Heart left ventricle (tissue), 16 donors: ENCODE measurements around the gene GDF10. TPM values are rescaled to one million over a fixed set of nuclear protein-coding genes. Genes with fewer than 3 reads are reported as not detected.

Experiments
- ATAC-seq, 4 donors: fragments of 200-7000 bp; cut with Tn5 transposase; one replicate each; pipeline ENCODE4 v1.9.1; 2020 to 2022; ENCODE audit warnings: moderate library complexity in 4 of 4, mild to moderate bottlenecking in 3 of 4, moderate number of reproducible peaks in 1 of 4
- DNase-seq, 5 donors: peaks; one replicate each; pipeline ENCODE4 v3.0.0-alpha.2; 2020
- H3K27ac ChIP-seq, 12 donors: fragments of 200-600 bp; sonication (generic) in 4 of 12; one replicate each; pipeline versions ENCODE4 v1.5.0 to v1.8.0; 2016 to 2022; ENCODE audit warnings: mild to moderate bottlenecking in 2 of 12
- H3K27me3 ChIP-seq, 9 donors: fragments of 200-600 bp; sonication (generic) in 2 of 9; one replicate each; pipeline versions ENCODE4 v1.5.1 to v1.8.0; 2016 to 2022; ENCODE audit warnings: mild to moderate bottlenecking in 3 of 9
- H3K36me3 ChIP-seq, 9 donors: fragments of 200-600 bp; sonication (generic) in 2 of 9; one replicate each; pipeline versions ENCODE4 v1.5.0 to v1.8.0; 2018 to 2022; ENCODE audit warnings: mild to moderate bottlenecking in 2 of 9
- H3K4me1 ChIP-seq, 12 donors: fragments of 200-600 bp; sonication (generic) in 4 of 12; one replicate each; pipeline versions ENCODE4 v1.5.0 to v1.8.0; 2016 to 2022; ENCODE audit warnings: mild to moderate bottlenecking in 3 of 12
- H3K4me3 ChIP-seq, 12 donors: fragments of 200-600 bp; sonication (generic) in 4 of 12; one replicate each; pipeline versions ENCODE4 v1.5.0 to v1.8.0; 2017 to 2022; ENCODE audit warnings: mild to moderate bottlenecking in 9 of 12, moderate library complexity in 4 of 12
- H3K9me3 ChIP-seq, 12 donors: fragments of 200-600 bp; sonication (generic) in 4 of 12; one replicate each; pipeline versions ENCODE4 v1.5.0 to v1.8.0; 2016 to 2022; ENCODE audit warnings: mild to moderate bottlenecking in 1 of 12
- CTCF ChIP-seq, 12 donors: fragments of 200-600 bp; sonication (generic) in 4 of 12; IDR thresholded peaks; one replicate each; pipeline versions ENCODE4 v1.5.0 to v1.8.0; 2018 to 2022; ENCODE audit warnings: antibody characterized with exemption in 12 of 12, mild to moderate bottlenecking in 5 of 12
- POLR2A ChIP-seq, 2 donors: fragments of 450-650 bp; IDR thresholded peaks; one replicate each; pipeline ENCODE4 v1.6.1; 2017; ENCODE audit warnings: antibody characterized with exemption in 2 of 2, mild to moderate bottlenecking in 2 of 2, moderate library complexity in 2 of 2
- WGBS, 4 donors: extraction: QIAGEN DNeasy Blood & Tissue Kit in 2 of 4; methylation state at CpG; one replicate each; pipeline versions ENCODE4 v1.1.5 to v1.1.7; 2013 to 2018; 5-methylcytosine and 5-hydroxymethylcytosine counted together
- intact Hi-C, 10 donors: fragments of 100-400 bp; cut with DNase I; formaldehyde crosslinking; loops; one replicate each; pipeline versions ENCODE4 v1.11.1 to v1.14.2; 2022
- polyA plus RNA-seq, 2 donors: library from polyadenylated mRNA; stranded (reverse); fragments of 200-250 nt; gene quantifications; one replicate each; pipeline ENCODE4 v1.2.3, GENCODE V29; 2013
- total RNA-seq, 9 donors: library from RNA; depleted of rRNA in 2 of 9; stranded (reverse); fragments of >200 nt in 2 of 9; fragmentation: NEBNext Ultra II Directional in 3 of 9; extraction: Animal tissue kit (Norgen Biotek cat#: 25700) in 3 of 9; gene quantifications; one replicate each; pipeline versions ENCODE4 v1.1.0 to v1.2.4, GENCODE V29; 2016 to 2023
- donor health status: ischemic (EF 13 %, LVEDD 7.1; RV severe dilation, severe dysfunction).
- donor health status: healthy with polysubstance abuse.
- donor health status: DM: no; HTN: yes; CAD: no.
- donor health status: DM: no; HTN: no; CAD: no.
- donor health status: ischemic (EF 25% LVEDD 6.9; RV normal size, moderate dysfunction).
- donor health status: ischemic (EF 25% LVEDD 5.7; RV mildly dilated, moderate dysfunction).
- donor health status: healthy.
- donor health status: DM: yes; HTN: yes; CAD: no.
- donor health status: ischemic (EF 35%, LVEDD 5.7; RV mildly dilated, moderate dysfunction).
- donor health status: nonischemic (EF 11% LVEDD 7.7; RV severe dilation, severe dysfunction).
- donor health status: DM: yes; HTN: yes; CAD: no.
- donor health status: PGD.
- donor health status: ischemic (EF 29% LVEDD 5.4; RV normal size, mild dysfunction).
- donor health status: nonischemic (EF 23%, LVEDD 6.1; RV moderate dilation, normal function).

GDF10 gene
- total and polyA plus RNA-seq, 11 donors, result 0.19 to 1.6 (median 0.30) TPM; not detected in 3

- 75 to 83% (median 80%) methylated on average over 11 to 14 of the region's 14 CpGs for WGBS, 4 donors
- Histone ChIP-seq H3K27ac (no peak overlapping the region), H3K36me3 (no peaks in the 10 kb centered on the region), H3K9me3 (no peaks in the 10 kb centered on the region), H3K27me3 (peaks cover 0 to 5% (median 0%) of the 10 kb centered on the region in 9 donors), H3K4me1 (no peaks in the 10 kb centered on the region), H3K4me3 (no peak overlapping the region)
- DNase-seq (no peak), ATAC-seq (no peak)
- intact Hi-C loops, result no loop called here
- no peak for TF ChIP-seq CTCF (IDR thresholded peaks at IDR 0.05)
- no peak for TF ChIP-seq POLR2A (IDR thresholded peaks at IDR 0.05)
Observed at GRCh38 chr10:47351899-47352815, 52.2 kb downstream of the GDF10 start.

GRCh38 chr10:47353351-47353750 lies 53.4 kb downstream of the GDF10 start:
- ATAC-seq (no peak), DNase-seq (no peak)
- H3K4me3 ChIP-seq, result no peak overlapping the region
- TF ChIP-seq POLR2A (IDR thresholded peaks at IDR 0.05) (no peak), CTCF (IDR thresholded peaks at IDR 0.05) (no peak)
- 85 to 93% (median 92%) methylated on average over 4 to 6 of the region's 6 CpGs for WGBS, 4 donors
- peaks cover 0 to 5% (median 0%) of the 10 kb centered on the region in 9 donors for H3K27me3 ChIP-seq
- H3K36me3 ChIP-seq, result no peaks in the 10 kb centered on the region
- no peaks in the 10 kb centered on the region for H3K4me1 ChIP-seq
- H3K27ac ChIP-seq, result no peak overlapping the region
- intact Hi-C loops, result no loop called here
- no peaks in the 10 kb centered on the region for H3K9me3 ChIP-seq

GRCh38 chr10:47354165-47354564 lies 54.2 kb downstream of the GDF10 start:
- intact Hi-C loops, result no loop called here
- ATAC-seq (no peak), DNase-seq (no peak)

More at GRCh38 chr10:47354165-47354564, 54.2 kb downstream of the GDF10 start:
- Histone ChIP-seq H3K27me3 (peaks cover 0 to 5% (median 0%) of the 10 kb centered on the region in 9 donors), H3K36me3 (no peaks in the 10 kb centered on the region), H3K27ac (no peak overlapping the region), H3K9me3 (no peaks in the 10 kb centered on the region), H3K4me1 (no peaks in the 10 kb centered on the region), H3K4me3 (no peak overlapping the region)
- 60 to 75% (median 65%) methylated on average over 4 of the region's 4 CpGs for WGBS, 4 donors
- TF ChIP-seq POLR2A (IDR thresholded peaks at IDR 0.05) (no peak), CTCF (IDR thresholded peaks at IDR 0.05) (peak in 2 of 12 donors; percentile 12 to 22)
